Kidney (tissue), 14 donors: Measurements from ENCODE around the gene FOXO1. TPM values are rescaled to one million over a fixed set of nuclear protein-coding genes. Genes with fewer than 3 reads are reported as not detected.

ENCODE experiments used
- DNase-seq, 5 donors: peaks; one replicate each; pipeline ENCODE4 v3.0.0-alpha.2; 2013 to 2020
- FAIRE-seq: peaks from 2 replicates; lab custom pipeline; 2012; peaks lifted over from hg19 to GRCh38; lab: Jason Lieb, UNC
- H3K27ac ChIP-seq, 2 donors: one replicate each; pipeline ENCODE4 v1.7.0; 2013; ENCODE audit warnings: low read depth in 2 of 2, low read length in 2 of 2, inconsistent platforms in 1 of 2
- H3K27me3 ChIP-seq: one replicate; pipeline ENCODE4 v1.7.1; 2013; ENCODE audit warnings: low read length, inconsistent platforms; ENCODE audit not compliant: control insufficient read depth, insufficient read depth
- H3K36me3 ChIP-seq, 3 donors: one replicate each; pipeline versions ENCODE4 v1.7.0 to v1.7.1; 2013; ENCODE audit warnings: low read length in 3 of 3, control low read depth in 1 of 3, inconsistent platforms in 1 of 3; ENCODE audit not compliant: insufficient read depth in 3 of 3, control insufficient read depth in 2 of 3
- H3K4me1 ChIP-seq, 3 donors: one replicate each; pipeline versions ENCODE4 v1.7.0 to v1.7.1; 2013; ENCODE audit warnings: low read length in 3 of 3, inconsistent platforms in 1 of 3, low read depth in 1 of 3; ENCODE audit not compliant: control insufficient read depth in 2 of 3, insufficient read depth in 2 of 3
- H3K4me3 ChIP-seq, 3 donors: one replicate each; pipeline versions ENCODE4 v1.7.0 to v1.8.1; 2013; ENCODE audit warnings: low read length in 3 of 3, control low read depth in 1 of 3, inconsistent platforms in 1 of 3
- H3K9ac ChIP-seq, 3 donors: one replicate each; pipeline versions ENCODE4 v1.7.0 to v1.7.1; 2013; ENCODE audit warnings: low read length in 3 of 3, control low read depth in 1 of 3, inconsistent platforms in 1 of 3
- H3K9me3 ChIP-seq, 3 donors: one replicate each; pipeline versions ENCODE4 v1.7.0 to v1.7.1; 2013; ENCODE audit warnings: low read length in 3 of 3, control low read depth in 1 of 3, inconsistent platforms in 1 of 3; ENCODE audit not compliant: control insufficient read depth in 2 of 3, insufficient read depth in 1 of 3
- CTCF ChIP-seq: IDR thresholded peaks from 3 replicates; pipeline ENCODE4 v1.5.1; 2012; ENCODE audit warnings: mild to moderate bottlenecking, moderate library complexity, borderline replicate concordance; ENCODE audit not compliant: insufficient read depth; ENCODE audit errors: extremely low read depth
- intact Hi-C: fragments of 100-400 bp; cut with DNase I; formaldehyde crosslinking; loops from one replicate; pipeline ENCODE4 v1.11.1; 2022
- polyA plus RNA-seq: library from polyadenylated mRNA; stranded (reverse); fragments of 350-450 nt; fragmentation: Illumina TruSeq; extraction: RNeasy Lipid Tissue Mini Kit (QIAGEN cat#74804); gene quantifications from one replicate; pipeline ENCODE4 v1.2.3, GENCODE V29; 2014; ENCODE audit warnings: low read depth, low replicate concordance; ENCODE audit not compliant: insufficient read depth
- total RNA-seq: library from RNA; stranded (reverse); fragmentation: NEBNext Ultra II Directional; extraction: Animal tissue kit (Norgen Biotek cat#: 25700); gene quantifications from one replicate; pipeline ENCODE4 v1.2.1, GENCODE V29; 2021
- donor health status: control.
- donor health status: control.
- donor health status: control.
- donor health status: control.
- donor health status: control.
- donor health status: DM: yes; HTN: yes; CAD: no.
- donor health status: Normal renal cell carcinoma (clear cell type).

The FOXO1 gene
- total and polyA plus RNA-seq, 2 donors from 2014 or later, result 8.6 to 54.6 TPM

GRCh38 chr13:40604135-40604534 is 62.3 kb downstream of the FOXO1 start:
- Histone ChIP-seq H3K4me1 (peaks cover 0 to 6% (median 0%) of the 10 kb centered on the region in 3 donors), H3K36me3 (no peaks in the 10 kb centered on the region), H3K9ac (no peak overlapping the region), H3K27ac (no peak overlapping the region), H3K27me3 (no peaks in the 10 kb centered on the region), H3K4me3 (no peak overlapping the region), H3K9me3 (no peaks in the 10 kb centered on the region)
- no peak for FAIRE-seq
- DNase-seq, result no peak
- intact Hi-C loops, result no loop called here
- no peak for TF ChIP-seq CTCF

- Histone ChIP-seq H3K27ac (no peak overlapping the region), H3K36me3 (no peaks in the 10 kb centered on the region), H3K27me3 (no peaks in the 10 kb centered on the region), H3K9me3 (no peaks in the 10 kb centered on the region), H3K9ac (no peak overlapping the region), H3K4me3 (no peak overlapping the region), H3K4me1 (peaks cover 0 to 24% (median 23%) of the 10 kb centered on the region in 3 donors)
- no peak for TF ChIP-seq CTCF
- DNase-seq, result no peak
- intact Hi-C loops, result no loop called here
- FAIRE-seq, result no peak
Measured at GRCh38 chr13:40600149-40600751, 66.2 kb downstream of the FOXO1 start.

- intact Hi-C loops, result no loop called here
- FAIRE-seq (no peak), DNase-seq (no peak)
- Histone ChIP-seq H3K36me3 (no peaks in the 10 kb centered on the region), H3K4me1 (peaks cover 0 to 24% (median 23%) of the 10 kb centered on the region in 3 donors), H3K9me3 (no peaks in the 10 kb centered on the region), H3K4me3 (no peak overlapping the region), H3K27ac (no peak overlapping the region), H3K27me3 (no peaks in the 10 kb centered on the region), H3K9ac (no peak overlapping the region)
- no peak for TF ChIP-seq CTCF
Measured at GRCh38 chr13:40599747-40600146, 66.7 kb downstream of the FOXO1 start.

- FAIRE-seq, result no peak
- no peak for DNase-seq
- H3K36me3 ChIP-seq, result no peaks in the 10 kb centered on the region
- H3K4me1 ChIP-seq, result peaks cover 0 to 28% (median 26%) of the 10 kb centered on the region in 3 donors
- no peak for TF ChIP-seq CTCF
- H3K4me3 ChIP-seq, result no peak overlapping the region
- H3K9me3 ChIP-seq, result no peaks in the 10 kb centered on the region
- no peak overlapping the region for H3K9ac ChIP-seq
- no peak overlapping the region for H3K27ac ChIP-seq
- intact Hi-C loops, result no loop called here
- H3K27me3 ChIP-seq, result no peaks in the 10 kb centered on the region
Measured at GRCh38 chr13:40599124-40599523, 67.3 kb downstream of the FOXO1 start.
